Measurements from ENCODE around the gene BRD3OS. TPM values are rescaled to one million over a fixed set of nuclear protein-coding genes. Genes with fewer than 3 reads are reported as not detected.

The BRD3OS gene
- polyA plus RNA-seq, 1 of the 3 experiments (the other 2 are of a cell fraction), result 23.1 TPM

GRCh38 chr9:133999851-134000265 is 25.4 kb upstream of the BRD3OS start:
- DNase-seq, result no peak
- Histone ChIP-seq H3F3A (replicated peaks; ENCODE audit: insufficient read depth) (no peaks in the 10 kb centered on the region), H4K20me1 (ENCODE audit: insufficient read depth) (0 out of 2 replicates have a peak, but pooled peaks cover under 1% of the 10 kb centered on the region), H3K4me3 (ENCODE audit: low read depth in 2 of 2, low read length in 1 of 2) (no peak overlapping the region), H3K9me3 (no peaks in the 10 kb centered on the region), H3K27me3 (ENCODE audit: insufficient read depth) (no peaks in the 10 kb centered on the region), H2AFZ (ENCODE audit: low read depth) (no peak overlapping the region), H3K9me2 (no peaks in the 10 kb centered on the region), H3K79me2 (ENCODE audit: insufficient read depth) (no peaks in the 10 kb centered on the region), H3K4me2 (no peak overlapping the region), H3K4me1 (ENCODE audit: control insufficient read depth in 1 of 2, insufficient read depth in 2 of 2, low read depth in 1 of 2, low read length in 1 of 2) (peaks cover 0 to 3% of the 10 kb centered on the region in 2 experiments; a peak in 1 of 4 replicates), H3K36me3 (replicated peaks in 1 of 2; ENCODE audit: control insufficient read depth in 1 of 2, insufficient read depth in 2 of 2, low read length in 1 of 2) (no peaks in the 10 kb centered on the region), H3K9ac (no peak overlapping the region), H3K27ac (ENCODE audit: low read depth in 2 of 2, low read length in 1 of 2) (no peak overlapping the region)
- POLR2A ChIA-PET, result no interaction called here
- 71% methylated on average over 3 of the region's 6 CpGs for WGBS (ENCODE audit: low lambda C conversion rate)
- TF ChIP-seq SIN3A (IDR thresholded peaks at IDR 0.05; ENCODE audit: borderline replicate concordance, low read depth, low read length) (no peak), REST (IDR thresholded peaks at IDR 0.05; ENCODE audit: low read depth, low read length) (no peak), RCOR1 (IDR thresholded peaks at IDR 0.05; ENCODE audit: low read length) (no peak), MXI1 (IDR thresholded peaks at IDR 0.05; ENCODE audit: low read depth, low read length) (no peak), EZH2phosphoT487 (IDR thresholded peaks at IDR 0.05; ENCODE audit: borderline replicate concordance, low read depth) (no peak), RXRA (IDR thresholded peaks at IDR 0.05; ENCODE audit: borderline replicate concordance, low read depth) (no peak), EP300 (IDR thresholded peaks at IDR 0.05; ENCODE audit: borderline replicate concordance in 1 of 2, low read depth in 1 of 2, low read length in 1 of 2) (no peak), TAF1 (IDR thresholded peaks at IDR 0.05; ENCODE audit: borderline replicate concordance, low read depth, low read length) (no peak), YY1 (IDR thresholded peaks at IDR 0.05; ENCODE audit: low read depth) (no peak), CTCF (IDR thresholded peaks at IDR 0.05) (no peak), TEAD4 (IDR thresholded peaks at IDR 0.05; ENCODE audit: borderline replicate concordance, insufficient read depth) (no peak), PBX3 (IDR thresholded peaks at IDR 0.05) (no peak), GABPA (IDR thresholded peaks at IDR 0.05; ENCODE audit: low read depth) (no peak)
- TF ChIP-seq, protein P1, sequence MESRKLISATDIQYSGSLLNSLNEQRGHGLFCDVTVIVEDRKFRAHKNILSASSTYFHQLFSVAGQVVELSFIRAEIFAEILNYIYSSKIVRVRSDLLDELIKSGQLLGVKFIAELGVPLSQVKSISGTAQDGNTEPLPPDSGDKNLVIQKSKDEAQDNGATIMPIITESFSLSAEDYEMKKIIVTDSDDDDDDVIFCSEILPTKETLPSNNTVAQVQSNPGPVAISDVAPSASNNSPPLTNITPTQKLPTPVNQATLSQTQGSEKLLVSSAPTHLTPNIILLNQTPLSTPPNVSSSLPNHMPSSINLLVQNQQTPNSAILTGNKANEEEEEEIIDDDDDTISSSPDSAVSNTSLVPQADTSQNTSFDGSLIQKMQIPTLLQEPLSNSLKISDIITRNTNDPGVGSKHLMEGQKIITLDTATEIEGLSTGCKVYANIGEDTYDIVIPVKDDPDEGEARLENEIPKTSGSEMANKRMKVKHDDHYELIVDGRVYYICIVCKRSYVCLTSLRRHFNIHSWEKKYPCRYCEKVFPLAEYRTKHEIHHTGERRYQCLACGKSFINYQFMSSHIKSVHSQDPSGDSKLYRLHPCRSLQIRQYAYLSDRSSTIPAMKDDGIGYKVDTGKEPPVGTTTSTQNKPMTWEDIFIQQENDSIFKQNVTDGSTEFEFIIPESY (IDR thresholded peaks at IDR 0.05; ENCODE audit: borderline replicate concordance, low read depth), result no peak
- TF ChIP-seq, protein P2, sequence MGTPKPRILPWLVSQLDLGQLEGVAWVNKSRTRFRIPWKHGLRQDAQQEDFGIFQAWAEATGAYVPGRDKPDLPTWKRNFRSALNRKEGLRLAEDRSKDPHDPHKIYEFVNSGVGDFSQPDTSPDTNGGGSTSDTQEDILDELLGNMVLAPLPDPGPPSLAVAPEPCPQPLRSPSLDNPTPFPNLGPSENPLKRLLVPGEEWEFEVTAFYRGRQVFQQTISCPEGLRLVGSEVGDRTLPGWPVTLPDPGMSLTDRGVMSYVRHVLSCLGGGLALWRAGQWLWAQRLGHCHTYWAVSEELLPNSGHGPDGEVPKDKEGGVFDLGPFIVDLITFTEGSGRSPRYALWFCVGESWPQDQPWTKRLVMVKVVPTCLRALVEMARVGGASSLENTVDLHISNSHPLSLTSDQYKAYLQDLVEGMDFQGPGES (IDR thresholded peaks at IDR 0.05; ENCODE audit: low read depth, low read length), result no peak
- CTCF ChIA-PET, result interaction anchor here (1.3 to 2.7 kb wide), 3 partner anchors 207 to 257 kb away, joined by 3 to 14 read pairs (median 7); no protein-coding TSS in a partner anchor
